ENCODE results near the gene LRRC27.

LRRC27 gene

DNA sequence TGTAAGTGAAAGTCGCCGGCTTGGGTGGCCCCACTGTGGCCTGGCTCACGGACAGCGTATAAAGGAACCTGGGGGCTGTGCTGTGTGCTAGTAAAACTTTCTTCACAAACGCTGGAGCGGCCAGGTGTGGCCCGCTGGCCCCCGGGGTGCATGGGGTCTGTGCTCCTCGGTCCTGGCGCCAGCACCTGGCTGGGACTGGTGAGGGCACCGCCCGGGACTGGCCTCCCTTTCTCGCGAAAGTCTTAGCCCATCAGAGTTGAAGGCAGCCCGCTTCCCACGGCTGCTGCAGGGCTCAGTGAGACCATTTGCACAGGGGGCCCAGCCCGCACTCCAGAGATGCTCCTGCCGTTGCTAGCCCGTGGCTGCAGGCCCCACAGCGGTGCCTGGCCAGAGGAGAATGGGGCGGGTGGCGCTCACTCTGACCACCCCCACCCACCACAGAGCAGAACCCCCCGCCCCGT, 70.8 kb downstream of the LRRC27 start:
- DNase-seq (ENCODE audit: low read depth in 3 of 3) = no peak

GRCh38 chr10:132403511-132404168, 71.6 kb downstream of the LRRC27 start:
- DNase-seq (ENCODE audit: low read depth in 3 of 3) = no peak

GRCh38 chr10:132404169-132404880, 72.3 kb downstream of the LRRC27 start:
- DNase-seq (ENCODE audit: low read depth in 3 of 3) = no peak

DNA sequence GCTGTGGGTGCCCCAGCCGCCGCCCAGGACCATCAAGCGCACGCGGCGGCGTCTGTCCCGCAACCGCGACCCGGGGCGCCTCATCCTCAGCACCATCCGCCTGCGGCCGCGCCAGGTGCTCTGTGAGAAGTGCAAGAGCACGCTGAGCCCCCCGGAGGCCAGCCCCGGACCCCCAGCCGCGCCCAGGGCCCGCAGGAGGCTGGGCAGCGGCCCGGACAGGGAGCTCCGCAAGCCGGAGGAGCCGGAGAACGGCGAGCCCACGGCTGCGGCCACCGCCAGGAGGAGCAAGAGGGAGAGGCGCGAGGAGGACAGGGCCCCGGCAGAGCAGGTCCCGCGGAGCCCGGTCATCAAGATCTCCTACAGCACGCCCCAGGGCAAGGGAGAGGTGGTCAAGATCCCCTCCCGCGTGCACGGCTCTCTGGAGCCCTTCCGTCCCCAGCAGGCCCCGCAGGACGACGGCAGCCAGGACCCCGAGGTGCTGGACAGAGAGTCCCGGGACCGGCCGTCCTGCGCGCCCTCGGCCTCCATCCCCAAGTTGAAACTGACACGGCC, 73.0 kb downstream of the LRRC27 start:
- no peak for DNase-seq (ENCODE audit: low read depth in 3 of 3)

GRCh38 chr10:132405463-132405991, 73.5 kb downstream of the LRRC27 start:
- no peak for DNase-seq (ENCODE audit: low read depth in 3 of 3)

DNA sequence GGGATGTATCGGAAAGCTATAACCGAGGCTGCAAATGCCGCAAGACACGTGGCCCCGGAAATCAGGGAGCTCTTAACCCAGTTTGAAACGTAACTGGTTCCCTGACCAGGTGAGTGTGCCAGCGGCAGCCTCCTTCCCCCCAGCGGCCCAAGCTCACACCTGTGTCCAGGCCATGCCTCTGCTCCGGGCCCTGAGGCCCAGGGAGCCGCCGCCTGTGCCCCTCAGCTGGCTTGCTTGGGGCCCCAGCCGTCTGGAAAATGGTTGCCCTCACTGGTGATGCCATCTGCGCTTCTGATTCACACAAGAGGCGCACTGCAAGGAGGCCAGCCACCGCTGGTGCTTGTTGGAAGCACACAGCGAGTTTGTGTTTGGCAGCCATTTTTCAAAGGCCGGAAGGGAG, 74.2 kb downstream of the LRRC27 start:
- DNase-seq (ENCODE audit: low read depth in 3 of 3) = no peak

- DNase-seq (ENCODE audit: low read depth in 3 of 3) = no peak
These were observed 74.8 kb downstream of the LRRC27 start for GRCh38 chr10:132406750-132407149.

GRCh38 chr10:132407243-132407746, 75.3 kb downstream of the LRRC27 start:
- no peak for DNase-seq (ENCODE audit: low read depth in 3 of 3)

- no peak for DNase-seq (ENCODE audit: low read depth in 3 of 3)
These were observed 75.9 kb downstream of the LRRC27 start for GRCh38 chr10:132407846-132408278.

- no peak for DNase-seq (ENCODE audit: low read depth in 3 of 3)
These were observed 76.4 kb downstream of the LRRC27 start for GRCh38 chr10:132408367-132408781.

GRCh38 chr10:132408823-132409666, 77.1 kb downstream of the LRRC27 start:
- no peak for DNase-seq (ENCODE audit: low read depth in 3 of 3)

DNA sequence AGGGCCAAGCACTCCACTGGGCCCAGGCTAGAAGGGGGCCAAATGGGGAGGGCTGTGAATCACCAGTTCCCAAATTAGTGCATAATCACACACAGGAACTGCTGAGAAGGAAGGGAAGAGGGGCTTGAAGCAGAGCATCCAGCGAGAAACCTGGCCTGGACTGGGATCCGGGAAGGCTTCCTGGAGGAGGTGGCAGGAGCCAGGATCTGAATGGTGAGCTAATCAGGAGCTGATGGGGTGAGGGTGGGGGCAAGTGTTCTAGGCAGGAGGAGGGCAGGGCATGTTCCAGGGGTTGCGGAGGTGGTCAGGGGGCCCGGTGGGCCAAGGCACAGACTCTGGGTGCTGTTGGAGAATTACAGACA, 77.7 kb downstream of the LRRC27 start:
- no peak for DNase-seq (ENCODE audit: low read depth in 3 of 3)

DNA sequence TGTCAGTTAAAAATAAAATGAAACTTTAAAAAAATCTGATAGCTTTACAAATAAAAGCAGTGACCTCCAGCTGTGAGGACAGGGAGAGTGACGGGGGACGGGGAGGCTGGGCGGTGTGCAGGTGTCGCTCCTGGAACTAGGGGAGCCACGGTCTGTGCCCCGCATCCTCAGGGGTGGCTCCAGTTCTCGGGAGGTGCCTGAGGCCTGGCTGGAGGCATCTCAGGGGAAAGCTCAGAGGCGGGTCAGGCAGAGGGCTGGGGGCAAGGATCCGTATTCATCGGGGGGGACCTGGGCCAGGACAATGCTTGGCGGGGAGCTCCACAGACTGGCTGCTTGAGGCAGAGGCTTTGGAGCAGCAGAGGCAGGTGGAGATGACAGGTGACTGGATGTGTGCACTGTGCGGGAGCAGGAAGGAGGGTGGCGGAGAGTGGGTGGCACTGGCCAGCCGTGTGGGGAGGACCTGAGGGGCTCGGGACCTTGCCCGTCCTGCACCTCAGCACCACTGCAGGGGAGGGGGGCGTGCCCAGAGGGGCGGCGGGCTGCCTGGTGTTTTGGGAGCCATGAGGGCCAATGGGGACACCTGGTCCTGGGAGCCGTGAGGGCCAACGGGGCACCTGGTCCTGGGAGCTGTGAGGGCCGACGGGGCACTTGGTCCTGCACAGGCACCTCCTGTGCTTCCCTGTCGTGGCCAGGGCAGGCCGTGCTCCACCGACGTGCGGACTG, 78.2 kb downstream of the LRRC27 start:
- DNase-seq (ENCODE audit: low read depth in 3 of 3) = no peak

- no peak for DNase-seq (ENCODE audit: low read depth in 3 of 3)
These were observed 79.0 kb downstream of the LRRC27 start for GRCh38 chr10:132410779-132411532.

GRCh38 chr10:132411561-132412253, 79.7 kb downstream of the LRRC27 start:
- no peak for DNase-seq (ENCODE audit: low read depth in 3 of 3)

- DNase-seq (ENCODE audit: low read depth in 3 of 3) = no peak
These were observed 80.6 kb downstream of the LRRC27 start for GRCh38 chr10:132412316-132413192.

- no peak for DNase-seq (ENCODE audit: low read depth in 3 of 3)
These were observed 81.5 kb downstream of the LRRC27 start for GRCh38 chr10:132413226-132414205.
